Astrocyte (in vitro differentiated cells and primary cell): ENCODE results near the gene TMEM9B. TPM values are rescaled to one million over a fixed set of nuclear protein-coding genes. Genes with fewer than 3 reads are reported as not detected.

Experiments
- DNase-seq: peaks from one replicate; pipeline ENCODE4 v3.0.0-alpha.2; 2010; ENCODE audit warnings: low read depth
- FAIRE-seq: peaks from 2 replicates; lab custom pipeline; 2011; peaks lifted over from hg19 to GRCh38; lab: Jason Lieb, UNC
- H2AFZ ChIP-seq: 2 replicates; pipeline ENCODE4 v1.6.0; 2012; ENCODE audit warnings: low read depth, low read length, inconsistent platforms
- H3K27ac ChIP-seq: 2 replicates; pipeline ENCODE4 v1.5.1; 2011; ENCODE audit warnings: low read depth, low read length, inconsistent platforms
- H3K27me3 ChIP-seq: 2 replicates; pipeline ENCODE4 v1.6.0; 2011; ENCODE audit warnings: low read length, inconsistent platforms; ENCODE audit not compliant: insufficient read depth
- H3K36me3 ChIP-seq: 2 replicates; pipeline ENCODE4 v1.5.1; 2011; ENCODE audit warnings: low read length, inconsistent platforms; ENCODE audit not compliant: insufficient read depth
- H3K4me1 ChIP-seq: 2 replicates; pipeline ENCODE4 v1.5.1; 2011; ENCODE audit warnings: low read length, inconsistent platforms; ENCODE audit not compliant: insufficient read depth
- H3K4me2 ChIP-seq: 2 replicates; pipeline ENCODE4 v1.6.0; 2012; ENCODE audit warnings: low read length, inconsistent platforms
- H3K4me3 ChIP-seq: 2 replicates; pipeline ENCODE4 v1.5.1; 2011; ENCODE audit warnings: low read depth, mild to moderate bottlenecking, low read length, inconsistent platforms; ENCODE audit not compliant: insufficient read depth
- H3K79me2 ChIP-seq: 2 replicates; pipeline ENCODE4 v1.6.0; 2012; ENCODE audit warnings: mild to moderate bottlenecking, low read length, inconsistent platforms; ENCODE audit not compliant: insufficient read depth
- H3K9ac ChIP-seq: 2 replicates; pipeline ENCODE4 v1.6.0; 2012; ENCODE audit warnings: mild to moderate bottlenecking, low read length, inconsistent platforms
- H3K9me3 ChIP-seq: 2 replicates; pipeline ENCODE4 v1.5.1; 2012; ENCODE audit warnings: low read depth, mild to moderate bottlenecking, low read length, inconsistent platforms; ENCODE audit not compliant: insufficient read depth
- H4K20me1 ChIP-seq: 2 replicates; pipeline ENCODE4 v1.6.0; 2012; ENCODE audit warnings: low read length, inconsistent platforms; ENCODE audit not compliant: insufficient read depth
- H3K27ac Mint-ChIP-seq: one replicate; pipeline ENCODE4 v1.8.0; 2021; ENCODE audit warnings: mild to moderate bottlenecking, mixed read lengths; ENCODE audit not compliant: unreplicated experiment
- H3K27me3 Mint-ChIP-seq: one replicate; pipeline ENCODE4 v1.8.0; 2021; ENCODE audit warnings: low read depth, mixed read lengths; ENCODE audit not compliant: unreplicated experiment
- H3K36me3 Mint-ChIP-seq: one replicate; pipeline ENCODE4 v1.8.0; 2021; ENCODE audit warnings: low read depth, mixed read lengths; ENCODE audit not compliant: unreplicated experiment
- H3K4me1 Mint-ChIP-seq: one replicate; pipeline ENCODE4 v1.8.0; 2021; ENCODE audit warnings: low read depth, mixed read lengths; ENCODE audit not compliant: unreplicated experiment
- H3K4me3 Mint-ChIP-seq: one replicate; pipeline ENCODE4 v1.8.0; 2021; ENCODE audit warnings: mild to moderate bottlenecking, moderate library complexity, mixed read lengths; ENCODE audit not compliant: unreplicated experiment
- H3K9me3 Mint-ChIP-seq: one replicate; pipeline ENCODE4 v1.8.0; 2021; ENCODE audit warnings: mild to moderate bottlenecking, mixed read lengths; ENCODE audit not compliant: unreplicated experiment
- EZH2 ChIP-seq: IDR thresholded peaks from 2 replicates; pipeline ENCODE4 v1.6.1; 2012; ENCODE audit warnings: mild to moderate bottlenecking, low read length, inconsistent platforms; ENCODE audit not compliant: insufficient read depth
- total RNA-seq: library from RNA; stranded (reverse); gene quantifications from 2 replicates; pipeline ENCODE4 v1.2.1, GENCODE V29; 2021
- TF ChIP-seq, protein P1 (sequence below): IDR thresholded peaks from 2 replicates; pipeline ENCODE4 v1.5.1; 2011; ENCODE audit warnings: low read depth, mild to moderate bottlenecking, inconsistent platforms, low read length, moderate library complexity; ENCODE audit not compliant: insufficient read depth

TMEM9B gene
- total RNA-seq, 1 donor from 2014 or later, result 38.2 TPM

DNA sequence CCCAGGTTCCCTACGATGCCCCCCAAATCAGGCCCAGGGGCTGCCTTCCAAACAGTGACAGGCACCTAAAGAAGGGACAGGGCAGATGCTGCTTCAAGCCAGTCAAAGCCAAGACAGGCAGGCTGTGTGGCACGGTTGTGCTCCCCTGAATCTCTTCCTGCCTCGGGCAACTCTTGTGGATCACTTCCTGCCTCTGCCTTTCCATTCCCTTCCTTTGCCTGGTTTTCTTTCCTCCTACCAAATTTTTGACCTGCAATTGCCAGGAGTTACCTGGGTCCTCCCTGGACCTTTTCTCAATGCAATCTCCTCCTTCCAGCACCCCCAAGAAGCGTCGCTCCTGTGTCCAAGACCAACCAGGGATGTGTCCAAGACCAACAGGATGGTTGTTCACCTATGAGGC is 37.0 kb downstream of the TMEM9B start:
- H3K4me3 Mint-ChIP-seq, result no peak overlapping the region
- Histone ChIP-seq H3K4me2 (no peak overlapping the region), H3K27me3 (no peaks in the 10 kb centered on the region), H3K27ac (no peak overlapping the region), H3K9me3 (no peaks in the 10 kb centered on the region), H4K20me1 (no peaks in the 10 kb centered on the region), H2AFZ (no peak overlapping the region), H3K36me3 (peaks cover 2% of the 10 kb centered on the region), H3K4me1 (no peaks in the 10 kb centered on the region), H3K79me2 (no peaks in the 10 kb centered on the region), H3K4me3 (no peak overlapping the region), H3K9ac (no peak overlapping the region)
- H3K36me3 Mint-ChIP-seq, result peaks cover 15% of the 10 kb centered on the region
- H3K27ac Mint-ChIP-seq, result no peak overlapping the region
- H3K9me3 Mint-ChIP-seq, result no peaks in the 10 kb centered on the region
- H3K27me3 Mint-ChIP-seq, result no peaks in the 10 kb centered on the region
- TF ChIP-seq, protein P1, sequence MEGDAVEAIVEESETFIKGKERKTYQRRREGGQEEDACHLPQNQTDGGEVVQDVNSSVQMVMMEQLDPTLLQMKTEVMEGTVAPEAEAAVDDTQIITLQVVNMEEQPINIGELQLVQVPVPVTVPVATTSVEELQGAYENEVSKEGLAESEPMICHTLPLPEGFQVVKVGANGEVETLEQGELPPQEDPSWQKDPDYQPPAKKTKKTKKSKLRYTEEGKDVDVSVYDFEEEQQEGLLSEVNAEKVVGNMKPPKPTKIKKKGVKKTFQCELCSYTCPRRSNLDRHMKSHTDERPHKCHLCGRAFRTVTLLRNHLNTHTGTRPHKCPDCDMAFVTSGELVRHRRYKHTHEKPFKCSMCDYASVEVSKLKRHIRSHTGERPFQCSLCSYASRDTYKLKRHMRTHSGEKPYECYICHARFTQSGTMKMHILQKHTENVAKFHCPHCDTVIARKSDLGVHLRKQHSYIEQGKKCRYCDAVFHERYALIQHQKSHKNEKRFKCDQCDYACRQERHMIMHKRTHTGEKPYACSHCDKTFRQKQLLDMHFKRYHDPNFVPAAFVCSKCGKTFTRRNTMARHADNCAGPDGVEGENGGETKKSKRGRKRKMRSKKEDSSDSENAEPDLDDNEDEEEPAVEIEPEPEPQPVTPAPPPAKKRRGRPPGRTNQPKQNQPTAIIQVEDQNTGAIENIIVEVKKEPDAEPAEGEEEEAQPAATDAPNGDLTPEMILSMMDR, result no peak
- TF ChIP-seq EZH2, result no peak
- FAIRE-seq (no peak), DNase-seq (no peak)
- H3K4me1 Mint-ChIP-seq, result peaks cover 6% of the 10 kb centered on the region

- no peak overlapping the region for H2AFZ ChIP-seq
- H3K4me1 ChIP-seq, result no peaks in the 10 kb centered on the region
- H3K4me1 Mint-ChIP-seq, result peaks cover 6% of the 10 kb centered on the region
- H3K4me2 ChIP-seq, result no peak overlapping the region
- H3K27ac Mint-ChIP-seq, result no peak overlapping the region
- no peak overlapping the region for H3K9ac ChIP-seq
- no peaks in the 10 kb centered on the region for H3K79me2 ChIP-seq
- H3K4me3 ChIP-seq, result no peak overlapping the region
- DNase-seq (no peak), FAIRE-seq (no peak)
- TF ChIP-seq EZH2, result no peak
- TF ChIP-seq, protein P1, result no peak
- no peaks in the 10 kb centered on the region for H3K27me3 Mint-ChIP-seq
- H3K27ac ChIP-seq, result no peak overlapping the region
- H3K36me3 Mint-ChIP-seq, result peaks cover 22% of the 10 kb centered on the region
- no peaks in the 10 kb centered on the region for H3K27me3 ChIP-seq
- no peak overlapping the region for H3K4me3 Mint-ChIP-seq
- no peaks in the 10 kb centered on the region for H4K20me1 ChIP-seq
- no peaks in the 10 kb centered on the region for H3K9me3 ChIP-seq
- peaks cover 2% of the 10 kb centered on the region for H3K36me3 ChIP-seq
- H3K9me3 Mint-ChIP-seq, result no peaks in the 10 kb centered on the region
These were observed 38.0 kb downstream of the TMEM9B start for GRCh38 chr11:8926236-8926635.

GRCh38 chr11:8925711-8926110 is 38.5 kb downstream of the TMEM9B start:
- no peaks in the 10 kb centered on the region for H3K4me1 ChIP-seq
- no peaks in the 10 kb centered on the region for H3K27me3 ChIP-seq
- H3K4me3 Mint-ChIP-seq, result no peak overlapping the region
- no peak for TF ChIP-seq EZH2
- TF ChIP-seq, protein P1, result no peak
- H3K9me3 Mint-ChIP-seq, result no peaks in the 10 kb centered on the region
- DNase-seq (no peak), FAIRE-seq (no peak)
- H3K27ac ChIP-seq, result no peak overlapping the region
- peaks cover 6% of the 10 kb centered on the region for H3K4me1 Mint-ChIP-seq
- H3K36me3 ChIP-seq, result peaks cover 8% of the 10 kb centered on the region
- no peak overlapping the region for H3K9ac ChIP-seq
- no peak overlapping the region for H3K4me2 ChIP-seq
- H4K20me1 ChIP-seq, result no peaks in the 10 kb centered on the region
- H3K4me3 ChIP-seq, result no peak overlapping the region
- no peak overlapping the region for H2AFZ ChIP-seq
- no peak overlapping the region for H3K27ac Mint-ChIP-seq
- no peaks in the 10 kb centered on the region for H3K9me3 ChIP-seq
- H3K27me3 Mint-ChIP-seq, result no peaks in the 10 kb centered on the region
- H3K79me2 ChIP-seq, result no peaks in the 10 kb centered on the region
- H3K36me3 Mint-ChIP-seq, result peaks cover 22% of the 10 kb centered on the region
